Gastroesophageal sphincter (tissue), 4 donors: Measurements from ENCODE around the gene NEURL1. TPM values are rescaled to one million over a fixed set of nuclear protein-coding genes. Genes with fewer than 3 reads are reported as not detected.
A peak's percentile ranks its signal among the peaks of the same experiment; 100 is the strongest.

Experiments
- ATAC-seq: fragments of 150-250 bp; one replicate; pipeline ENCODE4 v1.9.1; 2016; ENCODE audit warnings: mild to moderate bottlenecking, moderate library complexity
- H3K27ac ChIP-seq, 4 donors: fragments of 200-600 bp; sonication (generic) in 3 of 4; 1 replicate in 3 of 4; 2 replicates in 1 of 4; pipeline ENCODE4 v1.5.1; 2016 to 2019
- H3K27me3 ChIP-seq: fragments of 200-600 bp; sonication (generic); one replicate; pipeline ENCODE4 v1.5.1; 2019
- H3K36me3 ChIP-seq, 2 donors: fragments of 200-600 bp; sonication (generic); one replicate each; pipeline ENCODE4 v1.5.1; 2019; ENCODE audit warnings: control low read depth in 1 of 2
- H3K4me1 ChIP-seq, 3 donors: fragments of 200-600 bp; sonication (generic); 1 replicate in 2 of 3; 2 replicates in 1 of 3; pipeline ENCODE4 v1.5.1; 2016 to 2019; ENCODE audit warnings: control low read depth in 2 of 3
- H3K4me3 ChIP-seq, 2 donors: fragments of 200-600 bp; sonication (generic); one replicate each; pipeline ENCODE4 v1.5.1; 2019; ENCODE audit warnings: mild to moderate bottlenecking in 1 of 2, moderate library complexity in 1 of 2
- H3K9me3 ChIP-seq, 3 donors: fragments of 200-600 bp; sonication (generic); one replicate each; pipeline ENCODE4 v1.5.1; 2017 to 2019; ENCODE audit warnings: control low read depth in 2 of 3
- CTCF ChIP-seq, 4 experiments: fragments of 200-600 bp in 2 of 4; fragments of 450-650 bp in 2 of 4; sonication (generic) in 1 of 4; IDR thresholded peaks; one replicate each; pipeline ENCODE4 v1.5.1; 2017 to 2019; ENCODE audit warnings: antibody characterized with exemption in 4 of 4, mild to moderate bottlenecking in 2 of 4, moderate library complexity in 2 of 4
- EP300 ChIP-seq: sonication (generic); formaldehyde crosslinking; IDR thresholded peaks from one replicate; pipeline ENCODE4 v1.6.1; 2017; ENCODE audit warnings: antibody characterized with exemption, mild to moderate bottlenecking
- POLR2A ChIP-seq, 2 donors: fragments of 450-650 bp; IDR thresholded peaks; one replicate each; pipeline ENCODE4 v1.6.1; 2017; ENCODE audit warnings: antibody characterized with exemption in 2 of 2, mild to moderate bottlenecking in 2 of 2, moderate library complexity in 1 of 2
- POLR2AphosphoS5 ChIP-seq: sonication (generic); formaldehyde crosslinking; IDR thresholded peaks from one replicate; pipeline ENCODE4 v1.6.1; 2017; ENCODE audit warnings: antibody characterized with exemption
- WGBS, 2 donors: methylation state at CpG; one replicate each; pipeline ENCODE4 v1.1.5; 2018; ENCODE audit warnings: low coverage in 1 of 2; 5-methylcytosine and 5-hydroxymethylcytosine counted together
- total RNA-seq, 4 donors: library from RNA; depleted of rRNA; stranded (reverse); fragments of >200 nt; gene quantifications; one replicate each; pipeline ENCODE4 v1.1.0, GENCODE V29; 2016

Gene NEURL1
- total RNA-seq, 4 donors from 2014 or later, result 0.15 to 0.27 (median 0.19) TPM; not detected in 1

- no peak for TF ChIP-seq POLR2A (IDR thresholded peaks at IDR 0.05)
- peaks cover 0 to 14% (median 5%) of the 10 kb centered on the region in 3 donors for H3K4me1 ChIP-seq
- WGBS, 2 donors, result no CpG with 5 or more reads among the region's 2 CpGs
- no peaks in the 10 kb centered on the region for H3K9me3 ChIP-seq
- peak overlapping the region in 3 of 4 donors; percentile 11 to 52 (median 14) for H3K27ac ChIP-seq
- peaks cover 15% of the 10 kb centered on the region for H3K27me3 ChIP-seq
- no peak overlapping the region for H3K4me3 ChIP-seq
- ATAC-seq, result no peak
- H3K36me3 ChIP-seq, result no peaks in the 10 kb centered on the region
Measured at GRCh38 chr10:103472005-103472404, 21.5 kb upstream of the NEURL1 start.

- Histone ChIP-seq H3K4me1 (peaks cover 0 to 14% (median 5%) of the 10 kb centered on the region in 3 donors), H3K27me3 (peaks cover 16% of the 10 kb centered on the region), H3K27ac (no peak overlapping the region), H3K9me3 (no peaks in the 10 kb centered on the region), H3K36me3 (no peaks in the 10 kb centered on the region), H3K4me3 (no peak overlapping the region)
- TF ChIP-seq CTCF (IDR thresholded peaks at IDR 0.05) (no peak), POLR2AphosphoS5 (no peak), POLR2A (IDR thresholded peaks at IDR 0.05) (no peak), EP300 (no peak)
- 54% methylated on average over 6 of the region's 32 CpGs; no CpG with 5 or more reads in 1 of the 2 donors for WGBS, 2 donors
- no peak for ATAC-seq
Measured at GRCh38 chr10:103473261-103473671, 20.2 kb upstream of the NEURL1 start.

GRCh38 chr10:103474077-103474476 is 19.4 kb upstream of the NEURL1 start:
- H3K9me3 ChIP-seq, result no peaks in the 10 kb centered on the region
- no peak overlapping the region for H3K27ac ChIP-seq
- H3K4me1 ChIP-seq, result peaks cover 0 to 14% (median 5%) of the 10 kb centered on the region in 3 donors
- H3K4me3 ChIP-seq, result no peak overlapping the region
- no peaks in the 10 kb centered on the region for H3K36me3 ChIP-seq
- H3K27me3 ChIP-seq, result peaks cover 25% of the 10 kb centered on the region
- no peak for ATAC-seq
- 91 to 100% methylated on average over 2 to 3 of the region's 3 CpGs for WGBS, 2 donors
- TF ChIP-seq EP300 (no peak), POLR2AphosphoS5 (no peak), POLR2A (IDR thresholded peaks at IDR 0.05) (no peak), CTCF (IDR thresholded peaks at IDR 0.05) (no peak)

GRCh38 chr10:103475437-103475836 is 18.1 kb upstream of the NEURL1 start:
- TF ChIP-seq POLR2A (IDR thresholded peaks at IDR 0.05) (no peak), POLR2AphosphoS5 (no peak), CTCF (IDR thresholded peaks at IDR 0.05) (no peak), EP300 (no peak)
- Histone ChIP-seq H3K27ac (no peak overlapping the region), H3K27me3 (peaks cover 26% of the 10 kb centered on the region), H3K4me3 (no peak overlapping the region), H3K4me1 (peaks cover 0 to 16% (median 5%) of the 10 kb centered on the region in 3 donors), H3K9me3 (no peaks in the 10 kb centered on the region), H3K36me3 (no peaks in the 10 kb centered on the region)
- 82 to 100% methylated on average over 1 to 2 of the region's 4 CpGs for WGBS, 2 donors
- ATAC-seq, result no peak

- TF ChIP-seq POLR2AphosphoS5 (no peak), POLR2A (IDR thresholded peaks at IDR 0.05) (no peak), EP300 (no peak), CTCF (IDR thresholded peaks at IDR 0.05) (no peak)
- H3K36me3 ChIP-seq, result no peaks in the 10 kb centered on the region
- H3K27me3 ChIP-seq, result peaks cover 26% of the 10 kb centered on the region
- ATAC-seq, result no peak
- no CpG with 5 or more reads among the region's 11 CpGs for WGBS, 2 donors
- H3K9me3 ChIP-seq, result no peaks in the 10 kb centered on the region
- H3K27ac ChIP-seq, result no peak overlapping the region
- H3K4me1 ChIP-seq, result peaks cover 0 to 18% (median 4%) of the 10 kb centered on the region in 3 donors
- H3K4me3 ChIP-seq, result no peak overlapping the region
Measured at GRCh38 chr10:103476046-103476768, 17.3 kb upstream of the NEURL1 start.
